ENCODE measurements around the gene KRTAP5-9. TPM values are rescaled to one million over a fixed set of nuclear protein-coding genes. Genes with fewer than 3 reads are reported as not detected.
"Not testable (repeated sequence)": the region's sequence is repeated elsewhere in the genome, so short reads cannot be mapped to it uniquely, and the experiment has no call there.

KRTAP5-9 gene
- total RNA-seq, 4 donors from 2014 or later = not detected

DNA sequence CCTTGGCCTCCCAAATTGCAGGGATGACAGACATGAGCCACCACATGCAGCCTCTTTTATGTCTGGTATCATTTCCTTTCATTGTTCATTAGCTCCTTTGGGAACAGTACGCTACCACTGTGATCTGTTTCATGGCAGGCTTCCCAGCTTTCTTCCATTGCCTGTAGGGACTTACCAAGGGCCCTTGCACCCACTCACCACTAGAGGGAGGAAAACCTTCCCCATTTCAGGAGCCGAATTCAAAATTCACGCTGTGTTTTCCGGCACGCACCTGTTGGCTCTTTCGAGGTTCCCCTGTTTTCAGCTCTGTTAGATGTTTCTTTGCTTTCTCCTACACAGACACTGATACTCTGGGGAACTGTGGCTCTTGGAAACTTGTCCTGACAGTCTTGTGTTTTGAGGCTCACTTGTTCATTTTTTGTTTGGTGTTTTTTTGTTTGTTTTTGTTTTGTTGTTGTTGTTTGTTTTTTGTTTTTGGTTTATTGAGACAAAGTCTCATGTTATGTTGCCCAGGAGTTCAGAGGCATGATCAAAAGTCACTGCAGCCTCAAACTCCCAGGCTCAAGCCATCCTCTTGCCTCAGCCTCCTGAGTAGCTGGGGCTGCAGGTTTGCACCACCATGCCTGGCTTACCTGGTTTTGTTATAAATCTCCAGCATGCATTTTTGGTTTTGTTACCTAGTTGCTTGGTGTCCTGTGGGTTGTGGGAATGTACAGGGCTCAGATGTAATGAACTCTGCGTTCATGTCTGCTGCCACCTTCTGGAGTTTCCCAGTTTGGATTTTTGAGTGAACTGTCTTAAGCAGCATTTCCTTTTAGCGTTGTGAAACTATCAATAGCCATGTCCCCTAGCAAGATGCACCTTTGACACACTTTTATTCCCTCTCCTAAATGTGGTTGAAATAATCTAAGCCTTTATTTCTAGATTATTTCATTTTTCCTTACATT lies 32.1 kb downstream of the KRTAP5-9 start:
- peak; percentile 24 to 44 for DNase-seq
- no peak for TF ChIP-seq POLR2A (IDR thresholded peaks at IDR 0.05)
- TF ChIP-seq, protein P1, sequence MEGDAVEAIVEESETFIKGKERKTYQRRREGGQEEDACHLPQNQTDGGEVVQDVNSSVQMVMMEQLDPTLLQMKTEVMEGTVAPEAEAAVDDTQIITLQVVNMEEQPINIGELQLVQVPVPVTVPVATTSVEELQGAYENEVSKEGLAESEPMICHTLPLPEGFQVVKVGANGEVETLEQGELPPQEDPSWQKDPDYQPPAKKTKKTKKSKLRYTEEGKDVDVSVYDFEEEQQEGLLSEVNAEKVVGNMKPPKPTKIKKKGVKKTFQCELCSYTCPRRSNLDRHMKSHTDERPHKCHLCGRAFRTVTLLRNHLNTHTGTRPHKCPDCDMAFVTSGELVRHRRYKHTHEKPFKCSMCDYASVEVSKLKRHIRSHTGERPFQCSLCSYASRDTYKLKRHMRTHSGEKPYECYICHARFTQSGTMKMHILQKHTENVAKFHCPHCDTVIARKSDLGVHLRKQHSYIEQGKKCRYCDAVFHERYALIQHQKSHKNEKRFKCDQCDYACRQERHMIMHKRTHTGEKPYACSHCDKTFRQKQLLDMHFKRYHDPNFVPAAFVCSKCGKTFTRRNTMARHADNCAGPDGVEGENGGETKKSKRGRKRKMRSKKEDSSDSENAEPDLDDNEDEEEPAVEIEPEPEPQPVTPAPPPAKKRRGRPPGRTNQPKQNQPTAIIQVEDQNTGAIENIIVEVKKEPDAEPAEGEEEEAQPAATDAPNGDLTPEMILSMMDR (IDR thresholded peaks at IDR 0.05) = peak; percentile 43 to 66 (median 55)
- Histone ChIP-seq H3K9me3 (no peaks in the 10 kb centered on the region), H3K4me1 (no peaks in the 10 kb centered on the region), H3K27ac (no peak overlapping the region), H3K4me3 (no peak overlapping the region), H3K27me3 (no peaks in the 10 kb centered on the region), H3K36me3 (no peaks in the 10 kb centered on the region)
- intact Hi-C loops (cut with DNase I; ENCODE audit: low total_unique reads) = no loop called here

GRCh38 chr11:71581826-71582225 lies 33.6 kb downstream of the KRTAP5-9 start:
- intact Hi-C loops (cut with DNase I; ENCODE audit: low total_unique reads) = no loop called here
- Histone ChIP-seq H3K9me3 (no peaks in the 10 kb centered on the region), H3K4me1 (no peaks in the 10 kb centered on the region), H3K27ac (no peak overlapping the region), H3K27me3 (no peaks in the 10 kb centered on the region), H3K4me3 (no peak overlapping the region), H3K36me3 (no peaks in the 10 kb centered on the region)
- DNase-seq = no peak
- no peak for TF ChIP-seq POLR2A (IDR thresholded peaks at IDR 0.05)
- TF ChIP-seq, protein P1 (IDR thresholded peaks at IDR 0.05) = no peak

- no peaks in the 10 kb centered on the region for H3K4me1 ChIP-seq
- H3K27ac ChIP-seq = no peak within 1 kb of the TSS
- intact Hi-C loops (cut with DNase I; ENCODE audit: low total_unique reads) = no loop called here
- no peaks in the 10 kb centered on the region for H3K9me3 ChIP-seq
- H3K27me3 ChIP-seq = no peaks in the 10 kb centered on the region
- H3K4me3 ChIP-seq = no peak within 1 kb of the TSS
- H3K36me3 ChIP-seq = no peaks in the 10 kb centered on the region
- DNase-seq = no peak
- TF ChIP-seq, protein P1 (IDR thresholded peaks at IDR 0.05) = no peak
- no peak for TF ChIP-seq POLR2A (IDR thresholded peaks at IDR 0.05)
These were observed 34.2 kb downstream of the KRTAP5-9 start, which contains the start of gene KRTAP5-11 for GRCh38 chr11:71582309-71582895. TSS of gene KRTAP5-11 (minus strand) at chr11:71582875. CDS start at chr11:71582837, 38 bp downstream.

- H3K4me3 ChIP-seq; H3K27ac ChIP-seq; intact Hi-C loops (cut with DNase I; ENCODE audit: low total_unique reads); H3K9me3 ChIP-seq; H3K36me3 ChIP-seq; H3K27me3 ChIP-seq; H3K4me1 ChIP-seq; DNase-seq: not testable (repeated sequence)
These were observed 34.7 kb downstream of the KRTAP5-9 start for GRCh38 chr11:71582969-71583368.

GRCh38 chr11:71585673-71586072 lies 37.5 kb downstream of the KRTAP5-9 start:
- H3K27me3 ChIP-seq; H3K4me1 ChIP-seq; H3K27ac ChIP-seq; DNase-seq; intact Hi-C loops (cut with DNase I; ENCODE audit: low total_unique reads); H3K9me3 ChIP-seq; H3K4me3 ChIP-seq; H3K36me3 ChIP-seq: not testable (repeated sequence)

GRCh38 chr11:71588314-71588713 lies 40.1 kb downstream of the KRTAP5-9 start:
- H3K27ac ChIP-seq, DNase-seq: not testable (repeated sequence)

DNA sequence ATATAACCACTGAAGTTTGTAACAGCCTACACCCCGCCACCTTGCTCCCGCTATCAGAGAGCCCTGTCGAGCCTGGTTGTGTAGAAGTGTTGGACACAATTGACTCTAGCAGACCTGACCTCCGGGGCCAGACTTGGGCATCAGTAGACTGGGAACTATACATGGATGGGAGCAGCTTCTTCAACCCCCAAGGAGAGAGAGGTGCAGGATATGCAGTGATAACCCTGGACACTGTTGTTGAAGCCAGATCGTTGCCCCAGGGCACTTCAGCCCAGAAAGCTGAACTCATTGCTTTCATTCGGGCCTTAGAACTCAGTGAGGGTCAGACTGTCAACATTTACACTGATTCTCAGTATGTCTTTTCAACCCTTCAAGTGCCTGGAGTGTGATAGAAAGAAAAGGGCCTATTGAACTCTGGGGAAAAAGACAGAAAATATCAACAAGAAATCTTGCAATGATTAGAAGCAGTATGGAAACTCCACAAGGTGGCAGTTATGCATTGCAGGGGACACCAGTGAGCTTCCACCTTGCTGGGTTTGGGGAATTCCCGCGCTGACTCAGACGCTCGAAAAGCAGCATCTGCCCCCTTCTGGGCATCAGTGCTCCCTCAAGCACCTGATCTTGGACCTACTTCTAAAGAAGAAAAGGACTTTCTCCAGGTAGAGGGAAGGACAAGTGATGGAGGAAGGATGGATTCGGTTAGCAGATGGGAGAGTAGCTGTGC lies 40.8 kb downstream of the KRTAP5-9 start:
- H3K4me1 ChIP-seq; H3K4me3 ChIP-seq; H3K27ac ChIP-seq; intact Hi-C loops (cut with DNase I; ENCODE audit: low total_unique reads); H3K36me3 ChIP-seq; H3K9me3 ChIP-seq; DNase-seq; H3K27me3 ChIP-seq: not testable (repeated sequence)

More at GRCh38 chr11:71588314-71588713, 40.1 kb downstream of the KRTAP5-9 start:
- H3K27me3 ChIP-seq; H3K4me1 ChIP-seq; intact Hi-C loops (cut with DNase I; ENCODE audit: low total_unique reads); H3K4me3 ChIP-seq; H3K9me3 ChIP-seq; H3K36me3 ChIP-seq: not testable (repeated sequence)

DNA sequence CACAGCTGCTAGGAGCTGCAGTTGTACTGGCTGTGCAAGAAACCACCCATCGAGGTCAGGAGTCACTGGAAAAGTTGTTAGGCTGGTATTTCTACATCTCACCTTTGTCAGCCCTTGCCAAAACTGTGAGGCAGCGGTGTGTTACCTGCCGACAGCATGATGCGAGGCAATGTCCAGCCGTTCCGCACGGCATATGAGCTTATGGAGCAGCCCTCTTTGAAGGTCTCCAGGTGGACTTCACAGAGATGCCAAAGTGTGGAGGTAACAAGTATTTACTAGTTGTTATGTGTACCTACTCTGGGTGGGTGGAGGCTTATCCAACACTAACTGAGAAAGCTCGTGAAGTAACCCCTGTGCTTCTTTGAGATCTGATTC lies 41.3 kb downstream of the KRTAP5-9 start:
- H3K9me3 ChIP-seq; H3K27ac ChIP-seq; H3K4me1 ChIP-seq; DNase-seq; intact Hi-C loops (cut with DNase I; ENCODE audit: low total_unique reads); H3K36me3 ChIP-seq; H3K27me3 ChIP-seq; H3K4me3 ChIP-seq: not testable (repeated sequence)
